Measurements from ENCODE around the gene FUBP1.
"Not testable (repeated sequence)": the region's sequence is repeated elsewhere in the genome, so short reads cannot be mapped to it uniquely, and the experiment has no call there.

GRCh38 chr1:78021134-78021533, 42.3 kb upstream of the FUBP1 start:
- TF ChIP-seq CTCF (IDR thresholded peaks at IDR 0.05 in 8 of 11, conservative IDR thresholded peaks at IDR 0.05 in 3 of 11); POLR2AphosphoS5 (IDR thresholded peaks at IDR 0.05): not testable (repeated sequence)

Measured in spleen (tissue), 7 donors.